ENCODE data around the gene EBLN2. TPM values are rescaled to one million over a fixed set of nuclear protein-coding genes. Genes with fewer than 3 reads are reported as not detected.

Gene EBLN2
- total RNA-seq (2014; rRNA removed; shearing (Covaris generic)): 0.04 and 0.76 TPM in 2 replicates

GRCh38 chr3:73061416-73061815 lies at the start of gene EBLN2:
TSS of gene EBLN2 (plus strand) at chr3:73061659. CDS start at chr3:73062082, 423 bp downstream.
- DNase-seq (ENCODE audit: low spot score): no peak

- no peak for DNase-seq (ENCODE audit: low spot score)
Observed at GRCh38 chr3:73018298-73018697, 43.2 kb upstream of the EBLN2 start.

GRCh38 chr3:73018790-73019441 lies 42.5 kb upstream of the EBLN2 start:
- no peak for DNase-seq (ENCODE audit: low spot score)

GRCh38 chr3:73021301-73021835 lies 40.1 kb upstream of the EBLN2 start:
- no peak for DNase-seq (ENCODE audit: low spot score)

- DNase-seq (ENCODE audit: low spot score): no peak
Observed at GRCh38 chr3:73024836-73025235, 36.6 kb upstream of the EBLN2 start.

- DNase-seq (ENCODE audit: low spot score): no peak
Observed at GRCh38 chr3:73026111-73026759, 35.2 kb upstream of the EBLN2 start.

- DNase-seq (ENCODE audit: low spot score): no peak
Observed at GRCh38 chr3:73026760-73027113, 34.7 kb upstream of the EBLN2 start.

GRCh38 chr3:73028803-73029202 lies 32.7 kb upstream of the EBLN2 start:
- DNase-seq (ENCODE audit: low spot score): no peak

- peak; percentile 30 for DNase-seq (ENCODE audit: low spot score)
Observed at GRCh38 chr3:73029321-73029796, 32.1 kb upstream of the EBLN2 start.

- no peak for DNase-seq (ENCODE audit: low spot score)
Observed at GRCh38 chr3:73030073-73030597, 31.3 kb upstream of the EBLN2 start.

GRCh38 chr3:73031573-73032103 lies 29.8 kb upstream of the EBLN2 start:
- DNase-seq (ENCODE audit: low spot score): no peak

- no peak for DNase-seq (ENCODE audit: low spot score)
Observed at GRCh38 chr3:73036694-73037591, 24.5 kb upstream of the EBLN2 start.

GRCh38 chr3:73041537-73041936 lies 19.9 kb upstream of the EBLN2 start:
- no peak for DNase-seq (ENCODE audit: low spot score)

GRCh38 chr3:73043414-73043813 lies 18.0 kb upstream of the EBLN2 start:
- no peak for DNase-seq (ENCODE audit: low spot score)

GRCh38 chr3:73045391-73045790 lies 16.1 kb upstream of the EBLN2 start:
- no peak for DNase-seq (ENCODE audit: low spot score)

GRCh38 chr3:73046195-73046594 lies 15.3 kb upstream of the EBLN2 start:
- DNase-seq (ENCODE audit: low spot score): no peak

GRCh38 chr3:73049319-73049718 lies 12.1 kb upstream of the EBLN2 start:
- no peak for DNase-seq (ENCODE audit: low spot score)

- DNase-seq (ENCODE audit: low spot score): no peak
Observed at GRCh38 chr3:73052857-73053256, 8.6 kb upstream of the EBLN2 start.

- no peak for DNase-seq (ENCODE audit: low spot score)
Observed at GRCh38 chr3:73055583-73055982, 5.9 kb upstream of the EBLN2 start.

GRCh38 chr3:73056014-73056844 lies 5.2 kb upstream of the EBLN2 start:
- peak; percentile 15 for DNase-seq (ENCODE audit: low spot score)

- DNase-seq (ENCODE audit: low spot score): no peak
Observed at GRCh38 chr3:73056845-73057150, 4.7 kb upstream of the EBLN2 start.

Data from H4 (cell line).